Measurements from ENCODE around the gene KLK6. TPM values are rescaled to one million over a fixed set of nuclear protein-coding genes. Genes with fewer than 3 reads are reported as not detected.

KLK6 gene
- total RNA-seq, 8 experiments from 2014 or later, result 0.13 to 0.59 (median 0.21) TPM; not detected in 3

DNA sequence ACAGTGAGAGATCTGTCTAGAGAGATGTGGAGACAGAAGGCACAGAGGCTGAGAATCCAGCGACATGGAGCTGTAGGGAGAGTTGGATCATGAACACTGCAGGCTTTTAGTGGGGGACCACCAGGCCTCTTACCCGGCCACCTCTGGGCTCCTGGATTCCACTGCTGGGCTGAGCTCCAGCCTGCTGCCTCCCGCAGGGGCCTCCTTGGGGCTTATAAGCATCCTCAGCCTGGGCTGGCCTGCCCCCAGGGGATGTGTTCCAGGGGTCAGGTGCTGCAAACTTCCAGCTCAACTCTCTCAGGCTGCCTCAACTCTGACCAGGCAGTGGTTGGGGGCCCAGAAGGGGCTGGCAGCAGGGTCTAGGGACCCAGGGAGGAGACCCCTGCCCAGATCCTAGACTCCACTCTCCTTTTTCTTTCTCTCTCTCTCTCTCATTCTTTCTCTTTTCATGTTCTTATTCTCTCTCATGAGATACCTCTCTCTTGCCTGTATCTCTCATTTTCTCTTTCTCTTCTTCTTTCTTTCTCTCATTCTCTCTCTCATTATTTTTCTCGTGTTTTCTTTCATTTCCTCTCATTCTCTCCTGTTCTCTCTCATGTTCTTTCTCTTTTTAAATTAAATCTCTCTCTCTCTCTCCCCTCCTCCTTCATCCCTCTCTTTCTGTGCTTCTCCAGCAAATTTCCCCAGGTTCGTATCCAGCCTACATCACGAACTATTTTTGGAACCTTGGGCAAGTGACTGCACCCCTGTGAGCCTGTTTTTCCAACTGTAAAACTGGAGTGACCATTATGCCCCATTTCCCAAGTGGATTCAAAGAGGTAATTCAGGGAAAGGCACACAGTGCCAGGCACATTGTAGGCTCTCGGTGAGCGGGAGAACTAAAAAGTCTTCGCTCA lies 57.9 kb downstream of the KLK6 start, which contains the start of gene KLK4:
Gene KLK4 (minus strand): TSS at position 190 of the 896 bp plus-strand sequence. CDS start 657 bp downstream, outside the sequence.
- in situ Hi-C loops (cut with MboI; ENCODE audit: low pct_unique_long_range_greater_than_20kb in 2 of 9, low sequenced_read_pairs in 9 of 9, unreplicated experiment in 9 of 9), result loop anchor here in 2 of 9 experiments (25.0 kb wide), 1 partner anchor 549 kb away; the partner anchor contains the start of gene NAPSA (in 2 of the 2)

DNA sequence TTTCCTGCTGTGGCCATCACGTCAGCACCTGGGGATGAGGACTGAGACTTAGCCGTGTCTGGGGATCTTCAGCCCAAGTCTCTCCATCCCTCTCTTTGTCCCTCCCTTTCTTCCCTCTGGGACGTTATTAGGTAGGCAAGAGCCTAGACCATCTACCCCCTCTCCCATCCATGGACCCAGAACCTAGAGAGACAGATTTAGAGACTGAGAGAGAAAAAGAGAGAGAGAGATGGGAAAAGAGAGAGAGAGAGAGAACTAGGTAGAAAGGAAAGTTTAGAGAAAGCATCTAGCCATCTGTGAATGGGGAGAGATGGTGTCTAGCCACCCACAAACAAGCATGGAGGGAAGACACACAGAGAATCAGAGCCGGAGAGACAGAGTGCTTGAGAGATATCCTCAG lies 58.7 kb downstream of the KLK6 start:
- Histone ChIP-seq H3K4me3 (no peak overlapping the region), H3K27ac (no peak overlapping the region), H3K4me1 (replicated peaks in 1 of 2) (no peaks in the 10 kb centered on the region)
- 0 to 100% (median 63%) methylated on average over 1 to 3 of the region's 4 CpGs; no CpG with 5 or more reads in 2 of the 10 experiments for WGBS, 10 experiments
- in situ Hi-C loops (cut with MboI; ENCODE audit: low pct_unique_long_range_greater_than_20kb in 2 of 9, low sequenced_read_pairs in 9 of 9, unreplicated experiment in 9 of 9), result loop anchor here in 2 of 9 experiments (25.0 kb wide), 1 partner anchor 548 kb away; the partner anchor contains the start of gene NAPSA (in 2 of the 2)
- ATAC-seq (replicated peaks in 6 of 8), result no peak

More for the DNA sequence above, 57.9 kb downstream of the KLK6 start, which contains the start of gene KLK4:
- H3K4me1 ChIP-seq (replicated peaks in 1 of 2), result no peaks in the 10 kb centered on the region
- ATAC-seq (replicated peaks in 6 of 8), result no peak
- H3K4me3 ChIP-seq, result no peak within 1 kb of the TSS
- 1 to 78% (median 58%) methylated on average over 3 to 8 of the region's 9 CpGs for WGBS, 10 experiments
- no peak within 1 kb of the TSS for H3K27ac ChIP-seq

DNA sequence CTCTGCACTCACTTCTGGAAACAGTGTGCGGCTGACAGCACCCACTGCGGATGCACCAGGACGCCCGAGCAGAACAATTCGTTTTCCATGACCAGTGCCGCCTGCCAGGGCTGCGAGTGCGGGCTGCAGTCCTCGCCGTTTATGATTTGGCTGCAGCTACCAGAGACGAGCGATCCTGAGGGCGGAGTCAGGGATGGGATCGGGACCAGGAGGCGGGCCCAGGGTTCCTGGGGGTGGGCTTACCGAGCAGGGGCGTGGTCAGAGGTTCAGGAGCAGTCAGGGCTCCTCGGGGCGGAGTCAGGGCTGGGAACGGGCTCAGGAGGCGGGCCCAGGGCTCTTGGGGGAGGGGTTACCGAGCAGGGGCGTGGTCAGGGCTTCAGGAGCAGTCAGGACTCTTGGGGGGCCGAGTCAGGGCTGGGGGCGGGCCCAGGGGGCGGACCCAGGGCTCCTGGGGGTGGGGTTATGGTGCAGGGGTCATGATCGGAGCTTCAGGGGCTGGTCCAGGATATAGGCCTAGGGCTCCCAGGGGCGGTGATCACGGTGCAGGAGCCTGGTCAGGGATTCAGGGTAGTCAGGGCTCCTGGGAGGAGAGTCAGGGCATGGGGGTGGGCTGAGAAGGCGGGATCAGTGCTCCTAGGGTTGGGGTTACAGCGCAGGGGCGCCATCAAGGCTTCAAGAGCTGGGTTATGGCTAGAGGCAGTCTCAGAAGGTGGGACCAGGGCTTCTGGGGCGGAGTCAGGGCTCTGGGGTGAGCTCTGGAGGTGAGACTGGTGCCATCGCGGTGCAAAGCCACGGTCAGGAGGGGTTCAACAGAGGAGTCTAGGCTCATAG lies 59.9 kb downstream of the KLK6 start:
- 19% methylated on average over 6 of the region's 36 CpGs; no CpG with 5 or more reads in 9 of the 10 experiments for WGBS, 10 experiments
- in situ Hi-C loops (cut with MboI; ENCODE audit: low pct_unique_long_range_greater_than_20kb in 2 of 9, low sequenced_read_pairs in 9 of 9, unreplicated experiment in 9 of 9), result loop anchor here in 2 of 9 experiments (25.0 kb wide), 1 partner anchor 547 kb away; the partner anchor contains the start of gene NAPSA (in 2 of the 2)
- ATAC-seq (replicated peaks in 6 of 8), result peak; percentile 46 to 98 (median 92)
- Histone ChIP-seq H3K4me3 (peak overlapping the region; percentile 11 to 36 (median 26)), H3K4me1 (replicated peaks in 1 of 2) (no peaks in the 10 kb centered on the region), H3K27ac (no peak overlapping the region)

Other genes starting within 250 kb of the KLK6 start
- 10 to 100 TPM in 3 of 8 experiments, 1 to 10 TPM in 5; 1.7 to 22.5 (median 7.2) TPM for gene SHANK1, start 249.8 kb downstream of the KLK6 start, total RNA-seq
- gene CLEC11A, start 246.2 kb downstream of the KLK6 start, total RNA-seq, result 10 to 100 TPM in 3 of 8 experiments, 1 to 10 TPM in 5; 1.8 to 42.0 (median 6.9) TPM
- under 1 TPM in 3 of 8 experiments, not detected in 5; 0.11 to 0.41 (median 0.38) TPM for gene GPR32, start 199.1 kb downstream of the KLK6 start, total RNA-seq
- under 1 TPM in 1 of 8 experiments, not detected in 7; 0.31 TPM for gene ACP4, start 179.2 kb downstream of the KLK6 start, total RNA-seq
- 1 to 10 TPM in 1 of 8 experiments, under 1 TPM in 5, not detected in 2; 0.25 to 1.6 (median 0.44) TPM for gene KLK1, start 145.8 kb downstream of the KLK6 start, total RNA-seq
- under 1 TPM in 6 of 8 experiments, not detected in 2; 0.23 to 0.90 (median 0.36) TPM for gene KLK15, start 136.0 kb downstream of the KLK6 start, total RNA-seq
- 1 to 10 TPM in 3 of 8 experiments, under 1 TPM in 3, not detected in 2; 0.60 to 3.2 (median 1.2) TPM for gene KLK3, start 114.7 kb downstream of the KLK6 start, total RNA-seq
- gene KLK2, start 96.2 kb downstream of the KLK6 start, total RNA-seq, result 1 to 10 TPM in 3 of 8 experiments, under 1 TPM in 4, not detected in 1; 0.11 to 3.2 (median 0.81) TPM
- gene KLK4, start 58.2 kb downstream of the KLK6 start, total RNA-seq, result 1 to 10 TPM in 2 of 8 experiments, under 1 TPM in 4, not detected in 2; 0.38 to 1.5 (median 0.57) TPM
- gene KLK5, start 16.6 kb downstream of the KLK6 start, total RNA-seq, result under 1 TPM in 2 of 8 experiments, not detected in 6; 0.45 to 0.47 TPM
- gene KLK7, start 14.3 kb upstream of the KLK6 start, total RNA-seq, result under 1 TPM in 1 of 8 experiments, not detected in 7; 0.13 TPM
- gene KLK8, start 32.0 kb upstream of the KLK6 start, total RNA-seq, result not detected
- gene KLK10, start 50.1 kb upstream of the KLK6 start, total RNA-seq, result under 1 TPM; 0.14 to 0.81 (median 0.37) TPM
- gene KLK11, start 57.0 kb upstream of the KLK6 start, total RNA-seq, result 1 to 10 TPM in 1 of 8 experiments, under 1 TPM in 4, not detected in 3; 0.25 to 1.5 (median 0.46) TPM
- under 1 TPM in 1 of 8 experiments, not detected in 7; 0.43 TPM for gene KLK12, start 65.4 kb upstream of the KLK6 start, total RNA-seq
- 10 to 100 TPM in 1 of 8 experiments, 1 to 10 TPM in 1, under 1 TPM in 2, not detected in 4; 0.38 to 11.3 (median 1.5) TPM for gene KLK13, start 95.5 kb upstream of the KLK6 start, total RNA-seq
- gene KLK14, start 113.3 kb upstream of the KLK6 start, total RNA-seq, result under 1 TPM in 5 of 8 experiments, not detected in 3; 0.16 to 0.85 (median 0.46) TPM
- 1 to 10 TPM; 1.7 to 4.0 (median 2.5) TPM for gene CTU1, start 138.8 kb upstream of the KLK6 start, total RNA-seq
- under 1 TPM in 3 of 8 experiments, not detected in 5; 0.09 to 0.33 (median 0.21) TPM for gene SIGLEC9, start 155.3 kb upstream of the KLK6 start, total RNA-seq
- gene SIGLEC7, start 172.7 kb upstream of the KLK6 start, total RNA-seq, result 1 to 10 TPM in 1 of 8 experiments, under 1 TPM in 2, not detected in 5; 0.20 to 1.2 (median 0.33) TPM

All from motor neuron (in vitro differentiated cells).